Measurements from ENCODE around the gene TDO2. TPM values are rescaled to one million over a fixed set of nuclear protein-coding genes. Genes with fewer than 3 reads are reported as not detected.

The TDO2 gene
- total and polyA plus RNA-seq, 2 experiments from 2014 or later = 149 to 253 TPM

- H3K4me1 ChIP-seq (ENCODE audit: insufficient read depth) = peaks cover 3% of the 10 kb centered on the region
- 61% methylated on average over 3 of the region's 3 CpGs for WGBS (ENCODE audit: low lambda C conversion rate, missing lambda C conversion rate)
- H3K27me3 ChIP-seq = no peaks in the 10 kb centered on the region
- no peaks in the 10 kb centered on the region for H3K9me2 ChIP-seq (replicated peaks; ENCODE audit: insufficient read depth)
- H2AFZ ChIP-seq = no peak overlapping the region
- no peak overlapping the region for H3K4me3 ChIP-seq
- no peaks in the 10 kb centered on the region for H4K20me1 ChIP-seq (ENCODE audit: insufficient read depth, poor library complexity, severe bottlenecking)
- DNase-seq (ENCODE audit: low spot score) = no peak
- H3K27ac ChIP-seq = no peak overlapping the region
- TF ChIP-seq EZH2phosphoT487 (IDR thresholded peaks at IDR 0.05; ENCODE audit: low read depth, severe bottlenecking, unreplicated experiment) (no peak), CTCF (IDR thresholded peaks at IDR 0.05; ENCODE audit: poor library complexity) (no peak), EZH2 (IDR thresholded peaks at IDR 0.05; ENCODE audit: borderline replicate concordance) (no peak)
- peak overlapping the region; percentile 10 for H3K4me2 ChIP-seq
- H3K36me3 ChIP-seq (replicated peaks; ENCODE audit: insufficient read depth, low read depth) = no peaks in the 10 kb centered on the region
- no peaks in the 10 kb centered on the region for H3K79me2 ChIP-seq
- no peaks in the 10 kb centered on the region for H3K9me3 ChIP-seq (ENCODE audit: low read depth)
These were observed 40.3 kb downstream of the TDO2 start for GRCh38 chr4:155943605-155944291.

- DNase-seq (ENCODE audit: low spot score) = no peak
- H3K9me2 ChIP-seq (replicated peaks; ENCODE audit: insufficient read depth) = no peaks in the 10 kb centered on the region
- no peaks in the 10 kb centered on the region for H3K27me3 ChIP-seq
- no peaks in the 10 kb centered on the region for H4K20me1 ChIP-seq (ENCODE audit: insufficient read depth, poor library complexity, severe bottlenecking)
- no peaks in the 10 kb centered on the region for H3K9me3 ChIP-seq (ENCODE audit: low read depth)
- H3K79me2 ChIP-seq = no peaks in the 10 kb centered on the region
- H3K4me3 ChIP-seq = no peak overlapping the region
- H3K4me1 ChIP-seq (ENCODE audit: insufficient read depth) = peaks cover 3% of the 10 kb centered on the region
- TF ChIP-seq EZH2 (IDR thresholded peaks at IDR 0.05; ENCODE audit: borderline replicate concordance) (no peak), CTCF (IDR thresholded peaks at IDR 0.05; ENCODE audit: poor library complexity) (no peak), EZH2phosphoT487 (IDR thresholded peaks at IDR 0.05; ENCODE audit: low read depth, severe bottlenecking, unreplicated experiment) (no peak)
- 62% methylated on average over 1 of the region's 1 CpG for WGBS (ENCODE audit: low lambda C conversion rate, missing lambda C conversion rate)
- H3K36me3 ChIP-seq (replicated peaks; ENCODE audit: insufficient read depth, low read depth) = no peaks in the 10 kb centered on the region
- H2AFZ ChIP-seq = no peak overlapping the region
- no peak overlapping the region for H3K27ac ChIP-seq
- no peak overlapping the region for H3K4me2 ChIP-seq
These were observed 41.0 kb downstream of the TDO2 start for GRCh38 chr4:155944516-155944915.

GRCh38 chr4:155946486-155946885, 43.0 kb downstream of the TDO2 start:
- 83% methylated on average over 4 of the region's 4 CpGs for WGBS (ENCODE audit: low lambda C conversion rate, missing lambda C conversion rate)
- peaks cover 3% of the 10 kb centered on the region for H3K4me1 ChIP-seq (ENCODE audit: insufficient read depth)
- H3K36me3 ChIP-seq (replicated peaks; ENCODE audit: insufficient read depth, low read depth) = no peaks in the 10 kb centered on the region
- H3K9me2 ChIP-seq (replicated peaks; ENCODE audit: insufficient read depth) = no peaks in the 10 kb centered on the region
- DNase-seq (ENCODE audit: low spot score) = no peak
- no peaks in the 10 kb centered on the region for H3K9me3 ChIP-seq (ENCODE audit: low read depth)
- H3K27ac ChIP-seq = no peak overlapping the region
- no peaks in the 10 kb centered on the region for H3K79me2 ChIP-seq
- TF ChIP-seq EZH2phosphoT487 (IDR thresholded peaks at IDR 0.05; ENCODE audit: low read depth, severe bottlenecking, unreplicated experiment) (no peak), EZH2 (IDR thresholded peaks at IDR 0.05; ENCODE audit: borderline replicate concordance) (no peak), CTCF (IDR thresholded peaks at IDR 0.05; ENCODE audit: poor library complexity) (no peak)
- no peak overlapping the region for H3K4me3 ChIP-seq
- H2AFZ ChIP-seq = no peak overlapping the region
- no peaks in the 10 kb centered on the region for H4K20me1 ChIP-seq (ENCODE audit: insufficient read depth, poor library complexity, severe bottlenecking)
- H3K27me3 ChIP-seq = no peaks in the 10 kb centered on the region
- H3K4me2 ChIP-seq = no peak overlapping the region
